ENCODE results near the gene SGTA.

GRCh38 chr19:2770055-2771013 is 12.7 kb downstream of the SGTA start:
- TF ChIP-seq, protein P1, sequence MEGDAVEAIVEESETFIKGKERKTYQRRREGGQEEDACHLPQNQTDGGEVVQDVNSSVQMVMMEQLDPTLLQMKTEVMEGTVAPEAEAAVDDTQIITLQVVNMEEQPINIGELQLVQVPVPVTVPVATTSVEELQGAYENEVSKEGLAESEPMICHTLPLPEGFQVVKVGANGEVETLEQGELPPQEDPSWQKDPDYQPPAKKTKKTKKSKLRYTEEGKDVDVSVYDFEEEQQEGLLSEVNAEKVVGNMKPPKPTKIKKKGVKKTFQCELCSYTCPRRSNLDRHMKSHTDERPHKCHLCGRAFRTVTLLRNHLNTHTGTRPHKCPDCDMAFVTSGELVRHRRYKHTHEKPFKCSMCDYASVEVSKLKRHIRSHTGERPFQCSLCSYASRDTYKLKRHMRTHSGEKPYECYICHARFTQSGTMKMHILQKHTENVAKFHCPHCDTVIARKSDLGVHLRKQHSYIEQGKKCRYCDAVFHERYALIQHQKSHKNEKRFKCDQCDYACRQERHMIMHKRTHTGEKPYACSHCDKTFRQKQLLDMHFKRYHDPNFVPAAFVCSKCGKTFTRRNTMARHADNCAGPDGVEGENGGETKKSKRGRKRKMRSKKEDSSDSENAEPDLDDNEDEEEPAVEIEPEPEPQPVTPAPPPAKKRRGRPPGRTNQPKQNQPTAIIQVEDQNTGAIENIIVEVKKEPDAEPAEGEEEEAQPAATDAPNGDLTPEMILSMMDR (conservative IDR thresholded peaks at IDR 0.05; ENCODE audit: low read depth, low read length), result no peak
- no peak for TF ChIP-seq POLR2A (IDR thresholded peaks at IDR 0.05; ENCODE audit: low read depth, low read length)
- TF ChIP-seq MAZ (IDR thresholded peaks at IDR 0.05; ENCODE audit: borderline replicate concordance, low read depth, low read length), result no peak
- no peak for TF ChIP-seq SMC3 (IDR thresholded peaks at IDR 0.05; ENCODE audit: low read depth, low read length)
- no peak for TF ChIP-seq RFX5 (IDR thresholded peaks at IDR 0.05; ENCODE audit: low read depth, low read length)
- TF ChIP-seq, protein P2, sequence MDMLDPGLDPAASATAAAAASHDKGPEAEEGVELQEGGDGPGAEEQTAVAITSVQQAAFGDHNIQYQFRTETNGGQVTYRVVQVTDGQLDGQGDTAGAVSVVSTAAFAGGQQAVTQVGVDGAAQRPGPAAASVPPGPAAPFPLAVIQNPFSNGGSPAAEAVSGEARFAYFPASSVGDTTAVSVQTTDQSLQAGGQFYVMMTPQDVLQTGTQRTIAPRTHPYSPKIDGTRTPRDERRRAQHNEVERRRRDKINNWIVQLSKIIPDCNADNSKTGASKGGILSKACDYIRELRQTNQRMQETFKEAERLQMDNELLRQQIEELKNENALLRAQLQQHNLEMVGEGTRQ (IDR thresholded peaks at IDR 0.05; ENCODE audit: low read depth, low read length), result no peak

Data from IMR-90 (cell line).